ENCODE data around the gene EPS8L3. TPM values are rescaled to one million over a fixed set of nuclear protein-coding genes. Genes with fewer than 3 reads are reported as not detected.

The EPS8L3 gene
- total and polyA plus RNA-seq, 2 of the 8 experiments (the other 6 are each of a cell fraction or from before 2014, with no cell fraction given) = not detected

GRCh38 chr1:109759513-109760334 is 4.0 kb downstream of the EPS8L3 start:
- Histone ChIP-seq H3K4ac (replicated peaks; ENCODE audit: insufficient read length, low read depth, low read length) (no peak overlapping the region), H4K8ac (ENCODE audit: extremely low read depth, insufficient read depth, low read length) (peak overlapping the region; percentile 14; the same call in 1 of the 2 replicates), H2BK15ac (ENCODE audit: low read length) (no peak overlapping the region), H3K79me2 (ENCODE audit: control insufficient read depth in 1 of 2, insufficient read depth in 2 of 2, low read length in 2 of 2) (no peaks in the 10 kb centered on the region), H3K27ac (ENCODE audit: low read depth, low read length) (no peak overlapping the region), H2BK20ac (ENCODE audit: low read length) (no peak overlapping the region), H3K4me1 (replicated peaks in 1 of 4; ENCODE audit: control insufficient read depth in 3 of 4, insufficient read depth in 4 of 4, low read length in 3 of 4) (no peaks in the 10 kb centered on the region; a peak in 1 of 7 replicates), H3K14ac (ENCODE audit: insufficient read length) (no peak overlapping the region), H3K4me3 (ENCODE audit: extremely low read depth in 1 of 4, insufficient read depth in 2 of 4, low read depth in 3 of 4, low read length in 4 of 4) (no peak overlapping the region), H2AFZ (ENCODE audit: low read length) (no peak overlapping the region), H3K18ac (ENCODE audit: extremely low read depth, low read length) (no peak overlapping the region), H4K20me1 (replicated peaks in 1 of 2; ENCODE audit: control insufficient read depth in 1 of 2, insufficient read depth in 2 of 2, low read length in 2 of 2) (no peaks in the 10 kb centered on the region), H3K79me1 (ENCODE audit: low read depth, low read length) (no peaks in the 10 kb centered on the region), H2BK5ac (ENCODE audit: low read depth, low read length) (no peak overlapping the region), H3K23me2 (ENCODE audit: low read depth, low read length) (no peaks in the 10 kb centered on the region), H4K91ac (replicated peaks; ENCODE audit: insufficient read length, low read length) (no peak overlapping the region), H2BK120ac (replicated peaks; ENCODE audit: low read depth, low read length) (no peak overlapping the region), H3K9ac (replicated peaks in 1 of 4; ENCODE audit: extremely low read depth in 1 of 4, low read depth in 3 of 4, low read length in 3 of 4) (no peak overlapping the region), H2AK5ac (ENCODE audit: low read depth, low read length) (no peak overlapping the region), H3K23ac (ENCODE audit: insufficient read length) (no peak overlapping the region), H2BK12ac (ENCODE audit: low read depth, low read length) (no peak overlapping the region), H3K9me3 (ENCODE audit: insufficient read depth in 2 of 2, low read depth in 1 of 2, low read length in 1 of 2) (no peaks in the 10 kb centered on the region), H3K56ac (replicated peaks; ENCODE audit: insufficient read length, low read depth, low read length) (no peak overlapping the region), H3K36me3 (ENCODE audit: control insufficient read depth in 2 of 4, insufficient read depth in 4 of 4, low read length in 3 of 4) (no peaks in the 10 kb centered on the region), H3K27me3 (replicated peaks in 1 of 4; ENCODE audit: control insufficient read depth in 3 of 4, extremely low read depth in 1 of 4, insufficient read depth in 3 of 4, low read length in 3 of 4) (no peaks in the 10 kb centered on the region), H3K4me2 (ENCODE audit: insufficient read depth in 1 of 2, low read depth in 2 of 2, low read length in 2 of 2) (no peak overlapping the region), H4K5ac (ENCODE audit: insufficient read length, low read depth, low read length) (no peak overlapping the region)
- DNase-seq (ENCODE audit: low read depth in 1 of 2, low spot score in 2 of 2) (peak in 1 of 2 experiments; percentile 35), FAIRE-seq (no peak)
- WGBS, 2 experiments (ENCODE audit: extremely low coverage in 1 of 2, insufficient coverage in 1 of 2, insufficient read length in 1 of 2, insufficient replicate concordance in 2 of 2, low coverage in 1 of 2, low lambda C conversion rate in 2 of 2, missing lambda C conversion rate in 1 of 2) = 93% methylated on average over 11 of the region's 11 CpGs; no CpG with 5 or more reads in 1 of the 2 experiments
- ChIA-PET CTCF (ENCODE audit: partially characterized antibody) (interaction anchor here (0.6 to 2.3 kb wide), 13 partner anchors 10 to 329 kb away, joined by 3 to 9 read pairs (median 4); no protein-coding TSS in a partner anchor), POLR2A (ENCODE audit: partially characterized antibody) (interaction anchor here (1.0 kb wide), 1 partner anchor 152 kb away, joined by 3 read pairs; no protein-coding TSS in a partner anchor)
- TF ChIP-seq JUND (IDR thresholded peaks at IDR 0.05; ENCODE audit: low read length) (no peak), SIRT6 (IDR thresholded peaks at IDR 0.05; ENCODE audit: low read length) (no peak), ATF2 (IDR thresholded peaks at IDR 0.05; ENCODE audit: low read length) (no peak), SAP30 (IDR thresholded peaks at IDR 0.05; ENCODE audit: insufficient read depth, insufficient replicate concordance, low read length) (no peak), KDM5A (IDR thresholded peaks at IDR 0.05; ENCODE audit: low read length) (no peak), BACH1 (IDR thresholded peaks at IDR 0.05; ENCODE audit: low read length) (no peak), TAF7 (optimal IDR thresholded peaks at IDR 0.05; ENCODE audit: borderline replicate concordance, low read depth, low read length) (no peak), CREB1 (IDR thresholded peaks at IDR 0.05) (no peak), YY1 (IDR thresholded peaks at IDR 0.05; ENCODE audit: low read depth, low read length) (no peak), GABPA (IDR thresholded peaks at IDR 0.05; ENCODE audit: borderline replicate concordance, insufficient read depth, low read length) (no peak), SP2 (IDR thresholded peaks at IDR 0.05; ENCODE audit: low read length) (no peak)

Data from H1 (cell line).